Mesenchymal stem cell (in vitro differentiated cells and primary cell): ENCODE results near the gene KCNA1.

Experiments used
- DNase-seq: peaks from one replicate; pipeline ENCODE4 v3.0.0-alpha.2; 2013
- H2AFZ ChIP-seq: one replicate; pipeline ENCODE4 v1.6.1; 2013; ENCODE audit warnings: low read depth, mild to moderate bottlenecking, control low read depth, inconsistent platforms, low read length, moderate library complexity
- H2AK5ac ChIP-seq: 2 replicates; pipeline ENCODE4 v1.6.1; 2013; ENCODE audit warnings: low read length, moderate library complexity, mild to moderate bottlenecking, inconsistent platforms; ENCODE audit not compliant: severe bottlenecking
- H2BK120ac ChIP-seq: one replicate; pipeline ENCODE4 v1.6.1; 2013; ENCODE audit warnings: low read depth, mild to moderate bottlenecking, inconsistent platforms, low read length, moderate library complexity
- H2BK12ac ChIP-seq, 2 experiments: one replicate each; pipeline ENCODE4 v1.6.1; 2013; ENCODE audit warnings: inconsistent platforms in 2 of 2, low read length in 2 of 2, mild to moderate bottlenecking in 2 of 2, moderate library complexity in 2 of 2, control low read depth in 1 of 2
- H2BK15ac ChIP-seq: one replicate; pipeline ENCODE4 v1.6.1; 2013; ENCODE audit warnings: mild to moderate bottlenecking, low read depth, inconsistent platforms; ENCODE audit not compliant: poor library complexity, severe bottlenecking
- H2BK5ac ChIP-seq: 2 replicates; pipeline ENCODE4 v1.6.1; 2013; ENCODE audit warnings: low read depth, mild to moderate bottlenecking, low read length, control low read depth, inconsistent platforms; ENCODE audit not compliant: poor library complexity, severe bottlenecking
- H3K14ac ChIP-seq, 2 experiments: one replicate each; pipeline ENCODE4 v1.6.1; 2013; ENCODE audit warnings: inconsistent platforms in 2 of 2, low read length in 2 of 2, control low read depth in 1 of 2, mild to moderate bottlenecking in 1 of 2, moderate library complexity in 1 of 2
- H3K18ac ChIP-seq, 2 experiments: one replicate each; pipeline ENCODE4 v1.6.1; 2013; ENCODE audit warnings: inconsistent platforms in 2 of 2, low read length in 2 of 2, control low read depth in 1 of 2, low read depth in 1 of 2, mild to moderate bottlenecking in 1 of 2
- H3K23ac ChIP-seq, 2 experiments: one replicate each; pipeline ENCODE4 v1.6.1; 2013; ENCODE audit warnings: inconsistent platforms in 2 of 2, low read length in 2 of 2, mild to moderate bottlenecking in 2 of 2, moderate library complexity in 2 of 2, control low read depth in 1 of 2
- H3K27ac ChIP-seq: 2 replicates; pipeline ENCODE4 v1.5.1; 2013; ENCODE audit warnings: mild to moderate bottlenecking, moderate library complexity, low read length, control low read depth, inconsistent platforms; ENCODE audit not compliant: poor library complexity, severe bottlenecking
- H3K27me3 ChIP-seq, 2 experiments: 2 replicates each; pipeline versions ENCODE4 v1.6.1 to v1.7.0; 2013; ENCODE audit warnings: low read length in 2 of 2, mild to moderate bottlenecking in 2 of 2, moderate library complexity in 2 of 2, control low read depth in 1 of 2, inconsistent platforms in 1 of 2; ENCODE audit not compliant: control insufficient read depth in 1 of 2, insufficient read depth in 1 of 2
- H3K36me3 ChIP-seq, 2 experiments: 2 replicates each; pipeline versions ENCODE4 v1.6.1 to v1.7.0; 2013; ENCODE audit warnings: low read length in 2 of 2, control low read depth in 1 of 2, inconsistent platforms in 1 of 2, low read depth in 1 of 2, mild to moderate bottlenecking in 1 of 2; ENCODE audit not compliant: insufficient read depth in 2 of 2, control insufficient read depth in 1 of 2
- H3K4ac ChIP-seq, 2 experiments: one replicate each; pipeline ENCODE4 v1.6.1; 2013; ENCODE audit warnings: inconsistent platforms in 2 of 2, low read length in 2 of 2, mild to moderate bottlenecking in 2 of 2, moderate library complexity in 2 of 2, control low read depth in 1 of 2, low read depth in 1 of 2
- H3K4me1 ChIP-seq: 2 replicates; pipeline ENCODE4 v1.6.1; 2013; ENCODE audit warnings: low read depth, low read length, control low read depth; ENCODE audit not compliant: control insufficient read depth, insufficient read depth
- H3K4me2 ChIP-seq: 2 replicates; pipeline ENCODE4 v1.6.1; 2013; ENCODE audit warnings: low read length, mild to moderate bottlenecking, inconsistent platforms; ENCODE audit not compliant: poor library complexity, severe bottlenecking
- H3K4me3 ChIP-seq, 2 experiments: 2 replicates each; pipeline versions ENCODE4 v1.5.1 to v1.7.0; 2013; ENCODE audit warnings: low read length in 2 of 2, mild to moderate bottlenecking in 2 of 2, control low read depth in 1 of 2, low read depth in 1 of 2; ENCODE audit not compliant: insufficient read depth in 1 of 2
- H3K79me1 ChIP-seq: replicated peaks from 2 replicates; pipeline ENCODE4 v1.6.1; 2013; ENCODE audit warnings: mild to moderate bottlenecking, control low read depth, low read length, inconsistent platforms; ENCODE audit not compliant: poor library complexity, severe bottlenecking
- H3K9ac ChIP-seq: 2 replicates; pipeline ENCODE4 v1.7.0; 2013; ENCODE audit warnings: mild to moderate bottlenecking, low read length, moderate library complexity
- H3K9me3 ChIP-seq: 2 replicates; pipeline ENCODE4 v1.7.0; 2013; ENCODE audit warnings: mild to moderate bottlenecking, low read length; ENCODE audit not compliant: control insufficient read depth
- H4K8ac ChIP-seq: one replicate; pipeline ENCODE4 v1.6.1; 2013; ENCODE audit warnings: inconsistent platforms, mild to moderate bottlenecking, low read length, moderate library complexity
- H4K91ac ChIP-seq: one replicate; pipeline ENCODE4 v1.6.1; 2013; ENCODE audit warnings: mild to moderate bottlenecking, low read length, inconsistent platforms
- WGBS: methylation state at CpG from one replicate; pipeline ENCODE4 v1.1.7; 2013; ENCODE audit warnings: mixed read lengths; 5-methylcytosine and 5-hydroxymethylcytosine counted together

The KCNA1 gene

GRCh38 chr12:4865246-4865645 is 44.5 kb upstream of the KCNA1 start:
- Histone ChIP-seq H4K91ac (no peak overlapping the region), H3K23ac (no peak overlapping the region), H2AK5ac (no peak overlapping the region), H2BK5ac (no peak overlapping the region), H3K27ac (no peak overlapping the region), H3K9ac (no peak overlapping the region), H3K4me3 (no peak overlapping the region), H4K8ac (no peak overlapping the region), H3K9me3 (no peaks in the 10 kb centered on the region), H3K14ac (no peak overlapping the region), H2BK15ac (no peak overlapping the region), H2BK12ac (no peak overlapping the region), H2BK120ac (no peak overlapping the region), H3K79me1 (no peaks in the 10 kb centered on the region), H3K27me3 (peaks cover 30 to 72% of the 10 kb centered on the region in 2 experiments), H2AFZ (no peak overlapping the region), H3K4ac (no peak overlapping the region), H3K36me3 (no peaks in the 10 kb centered on the region), H3K4me2 (no peak overlapping the region), H3K18ac (no peak overlapping the region), H3K4me1 (no peaks in the 10 kb centered on the region)
- WGBS, result 63% methylated on average over 4 of the region's 5 CpGs
- DNase-seq, result no peak

- no peak overlapping the region for H2BK15ac ChIP-seq
- no peak overlapping the region for H3K9ac ChIP-seq
- no peak overlapping the region for H2BK120ac ChIP-seq
- no peaks in the 10 kb centered on the region for H3K36me3 ChIP-seq
- H3K4me1 ChIP-seq, result no peaks in the 10 kb centered on the region
- no peak for DNase-seq
- no peak overlapping the region for H4K91ac ChIP-seq
- H3K18ac ChIP-seq, result no peak overlapping the region
- peaks cover 20 to 75% of the 10 kb centered on the region in 2 experiments for H3K27me3 ChIP-seq
- no peak overlapping the region for H2BK12ac ChIP-seq
- no peak overlapping the region for H2BK5ac ChIP-seq
- no peak overlapping the region for H3K4ac ChIP-seq
- no peak overlapping the region for H3K4me2 ChIP-seq
- H2AFZ ChIP-seq, result no peak overlapping the region
- 30% methylated on average over 9 of the region's 9 CpGs for WGBS
- no peak overlapping the region for H3K14ac ChIP-seq
- no peaks in the 10 kb centered on the region for H3K9me3 ChIP-seq
- H2AK5ac ChIP-seq, result no peak overlapping the region
- H3K4me3 ChIP-seq, result no peak overlapping the region
- no peak overlapping the region for H3K23ac ChIP-seq
- H3K27ac ChIP-seq, result no peak overlapping the region
- H3K79me1 ChIP-seq, result no peaks in the 10 kb centered on the region
- no peak overlapping the region for H4K8ac ChIP-seq
These were observed 43.4 kb upstream of the KCNA1 start for GRCh38 chr12:4866299-4866698.

GRCh38 chr12:4867384-4867783 is 42.3 kb upstream of the KCNA1 start:
- WGBS, result 92% methylated on average over 5 of the region's 5 CpGs
- Histone ChIP-seq H2AFZ (no peak overlapping the region), H3K4me2 (no peak overlapping the region), H3K18ac (no peak overlapping the region), H3K36me3 (no peaks in the 10 kb centered on the region), H3K4me1 (no peaks in the 10 kb centered on the region), H2BK120ac (no peak overlapping the region), H3K4me3 (no peak overlapping the region), H3K4ac (no peak overlapping the region), H3K23ac (no peak overlapping the region), H3K9ac (no peak overlapping the region), H2AK5ac (no peak overlapping the region), H4K8ac (no peak overlapping the region), H2BK5ac (no peak overlapping the region), H3K9me3 (no peaks in the 10 kb centered on the region), H2BK12ac (no peak overlapping the region), H3K27ac (no peak overlapping the region), H3K27me3 (peaks cover 17 to 77% of the 10 kb centered on the region in 2 experiments), H3K79me1 (no peaks in the 10 kb centered on the region), H2BK15ac (no peak overlapping the region), H4K91ac (no peak overlapping the region), H3K14ac (no peak overlapping the region)
- no peak for DNase-seq

GRCh38 chr12:4870423-4870822 is 39.3 kb upstream of the KCNA1 start:
- Histone ChIP-seq H3K4ac (no peak overlapping the region), H3K9me3 (no peaks in the 10 kb centered on the region), H3K23ac (no peak overlapping the region), H2AK5ac (no peak overlapping the region), H2AFZ (no peak overlapping the region), H2BK120ac (no peak overlapping the region), H2BK15ac (no peak overlapping the region), H3K4me1 (no peaks in the 10 kb centered on the region), H3K79me1 (no peaks in the 10 kb centered on the region), H3K9ac (no peak overlapping the region), H3K14ac (no peak overlapping the region), H3K4me3 (no peak overlapping the region), H3K27ac (no peak overlapping the region), H3K27me3 (peaks cover 0 to 67% of the 10 kb centered on the region in 2 experiments), H4K8ac (no peak overlapping the region), H4K91ac (no peak overlapping the region), H3K4me2 (no peak overlapping the region), H2BK12ac (no peak overlapping the region), H3K36me3 (no peaks in the 10 kb centered on the region), H3K18ac (no peak overlapping the region), H2BK5ac (no peak overlapping the region)
- WGBS, result 92% methylated on average over 3 of the region's 3 CpGs
- DNase-seq, result no peak
